Measurements from ENCODE around the gene NFATC2. TPM values are rescaled to one million over a fixed set of nuclear protein-coding genes. Genes with fewer than 3 reads are reported as not detected.

NFATC2 gene
- total RNA-seq, 3 donors from 2014 or later (not counting 1 experiment from before 2014, with no cell fraction given): 141 to 195 (median 160) TPM

GRCh38 chr20:51446656-51447055 is 95.9 kb downstream of the NFATC2 start:
- 92% methylated on average over 10 of the region's 10 CpGs for WGBS (ENCODE audit: insufficient coverage)
- Histone ChIP-seq H3K9me3 (ENCODE audit: control insufficient read depth, insufficient read depth, low read length) (no peaks in the 10 kb centered on the region), H3K27me3 (ENCODE audit: control insufficient read depth, insufficient read depth, low read length) (no peaks in the 10 kb centered on the region), H3K27ac (ENCODE audit: low read length) (no peak overlapping the region), H3K36me3 (ENCODE audit: control insufficient read depth, insufficient read depth, low read length) (peaks cover 68% of the 10 kb centered on the region), H3K4me1 (ENCODE audit: control insufficient read depth, insufficient read depth, low read length) (peaks cover 4% of the 10 kb centered on the region), H3K4me3 (ENCODE audit: low read length) (no peak overlapping the region)
- Mint-ChIP-seq H3K27me3 (ENCODE audit: low read depth in 2 of 2) (no peaks in the 10 kb centered on the region), H3K27ac (peak overlapping the region; percentile 76 to 89), H3K4me1 (peaks cover 53 to 65% of the 10 kb centered on the region in 2 donors), H3K4me3 (no peak overlapping the region), H3K36me3 (peaks cover 6% of the 10 kb centered on the region), H3K9me3 (no peaks in the 10 kb centered on the region)
- ATAC-seq (no peak), DNase-seq (no peak)
- intact Hi-C loops (cut with micrococcal nuclease): no loop called here
- TF ChIP-seq CTCF (IDR thresholded peaks at IDR 0.05): no peak

DNA sequence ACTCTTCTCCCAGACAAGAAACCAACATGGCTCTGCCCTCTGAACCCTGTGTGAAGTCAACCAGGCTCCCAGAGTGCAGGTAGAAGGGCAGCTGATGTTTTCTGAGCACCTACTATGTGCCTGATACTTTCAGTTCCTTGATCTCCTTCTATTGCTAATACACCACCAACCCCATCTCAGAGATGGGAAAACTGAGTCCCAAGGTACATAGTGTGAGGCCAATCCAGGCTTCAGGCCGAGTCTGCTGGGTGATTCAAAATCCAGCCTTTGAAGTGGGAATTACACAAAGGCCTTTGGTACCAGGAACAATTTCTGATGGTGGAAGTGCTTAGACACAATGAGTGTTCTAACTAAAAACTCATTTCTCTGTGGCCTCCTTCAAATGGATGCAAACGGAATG is 96.3 kb downstream of the NFATC2 start:
- Mint-ChIP-seq H3K4me3 (no peak overlapping the region), H3K9me3 (no peaks in the 10 kb centered on the region), H3K4me1 (peaks cover 49 to 60% of the 10 kb centered on the region in 2 donors), H3K27ac (peak overlapping the region; percentile 76 to 89), H3K36me3 (peaks cover 6% of the 10 kb centered on the region), H3K27me3 (ENCODE audit: low read depth in 2 of 2) (no peaks in the 10 kb centered on the region)
- TF ChIP-seq CTCF (IDR thresholded peaks at IDR 0.05): no peak
- ATAC-seq (no peak), DNase-seq (no peak)
- Histone ChIP-seq H3K4me3 (ENCODE audit: low read length) (no peak overlapping the region), H3K9me3 (ENCODE audit: control insufficient read depth, insufficient read depth, low read length) (no peaks in the 10 kb centered on the region), H3K27ac (ENCODE audit: low read length) (no peak overlapping the region), H3K4me1 (ENCODE audit: control insufficient read depth, insufficient read depth, low read length) (peaks cover 5% of the 10 kb centered on the region), H3K36me3 (ENCODE audit: control insufficient read depth, insufficient read depth, low read length) (peaks cover 64% of the 10 kb centered on the region), H3K27me3 (ENCODE audit: control insufficient read depth, insufficient read depth, low read length) (no peaks in the 10 kb centered on the region)
- intact Hi-C loops (cut with micrococcal nuclease): no loop called here
- WGBS (ENCODE audit: insufficient coverage): 98% methylated on average over 2 of the region's 2 CpGs

GRCh38 chr20:51445591-51445990 is 96.9 kb downstream of the NFATC2 start:
- Histone ChIP-seq H3K36me3 (ENCODE audit: control insufficient read depth, insufficient read depth, low read length) (peaks cover 58% of the 10 kb centered on the region), H3K4me1 (ENCODE audit: control insufficient read depth, insufficient read depth, low read length) (peaks cover 11% of the 10 kb centered on the region), H3K27me3 (ENCODE audit: control insufficient read depth, insufficient read depth, low read length) (no peaks in the 10 kb centered on the region), H3K9me3 (ENCODE audit: control insufficient read depth, insufficient read depth, low read length) (no peaks in the 10 kb centered on the region), H3K27ac (ENCODE audit: low read length) (no peak overlapping the region), H3K4me3 (ENCODE audit: low read length) (no peak overlapping the region)
- no peaks in the 10 kb centered on the region for H3K27me3 Mint-ChIP-seq (ENCODE audit: low read depth in 2 of 2)
- peak overlapping the region; percentile 83 to 89 for H3K27ac Mint-ChIP-seq
- H3K4me3 Mint-ChIP-seq: no peak overlapping the region
- WGBS (ENCODE audit: insufficient coverage): 89% methylated on average over 8 of the region's 8 CpGs
- peaks cover 44 to 56% of the 10 kb centered on the region in 2 donors for H3K4me1 Mint-ChIP-seq
- intact Hi-C loops (cut with micrococcal nuclease): no loop called here
- ATAC-seq (no peak), DNase-seq (no peak)
- peaks cover 6% of the 10 kb centered on the region for H3K36me3 Mint-ChIP-seq
- TF ChIP-seq CTCF (IDR thresholded peaks at IDR 0.05): no peak
- no peaks in the 10 kb centered on the region for H3K9me3 Mint-ChIP-seq

GRCh38 chr20:51444922-51445438 is 97.5 kb downstream of the NFATC2 start:
- no peaks in the 10 kb centered on the region for H3K9me3 Mint-ChIP-seq
- peaks cover 51% of the 10 kb centered on the region for H3K36me3 ChIP-seq (ENCODE audit: control insufficient read depth, insufficient read depth, low read length)
- H3K27me3 ChIP-seq (ENCODE audit: control insufficient read depth, insufficient read depth, low read length): no peaks in the 10 kb centered on the region
- no peak overlapping the region for H3K4me3 Mint-ChIP-seq
- no peak for ATAC-seq
- DNase-seq: no peak
- H3K4me3 ChIP-seq (ENCODE audit: low read length): no peak overlapping the region
- H3K4me1 Mint-ChIP-seq: peaks cover 42 to 55% of the 10 kb centered on the region in 2 donors
- no peaks in the 10 kb centered on the region for H3K9me3 ChIP-seq (ENCODE audit: control insufficient read depth, insufficient read depth, low read length)
- peaks cover 4% of the 10 kb centered on the region for H3K36me3 Mint-ChIP-seq
- no peak for TF ChIP-seq CTCF (IDR thresholded peaks at IDR 0.05)
- H3K27ac Mint-ChIP-seq: peak overlapping the region; percentile 83 to 89
- H3K27me3 Mint-ChIP-seq (ENCODE audit: low read depth in 2 of 2): no peaks in the 10 kb centered on the region
- intact Hi-C loops (cut with micrococcal nuclease): no loop called here
- no peak overlapping the region for H3K27ac ChIP-seq (ENCODE audit: low read length)
- WGBS (ENCODE audit: insufficient coverage): 95% methylated on average over 9 of the region's 9 CpGs
- H3K4me1 ChIP-seq (ENCODE audit: control insufficient read depth, insufficient read depth, low read length): peaks cover 18% of the 10 kb centered on the region

All from natural killer cell (primary cell).